GM12878 (cell line): Measurements from ENCODE around the gene TOMM40L. TPM values are rescaled to one million over a fixed set of nuclear protein-coding genes. Genes with fewer than 3 reads are reported as not detected.

Source experiments
- ATAC-seq: fragments of 200-7000 bp; cut with Tn5 transposase; 3 replicates; pipeline ENCODE4 v1.9.1; 2020; ENCODE audit warnings: mild to moderate bottlenecking, moderate library complexity
- BruUV-seq: library from RNA; stranded (reverse); fragments of 400-500 nt; replicated peaks from 2 replicates; lab custom pipeline; 2021; lab: Mats Ljungman, UMichigan
- CTCF ChIA-PET: fragments of 300-600 bp; sonication (Branson Sonifier 250); formaldehyde crosslinking; extraction: SDS; loops from one replicate; lab custom pipeline; 2021; ENCODE audit warnings: inconsistent platforms; lab: Yijun Ruan, JAX
- POLR2A ChIA-PET: fragments of 350-600 bp; formaldehyde crosslinking; extraction: SDS; loops from one replicate; lab custom pipeline; 2021; ENCODE audit warnings: inconsistent platforms; lab: Charles Lee
- RAD21 ChIA-PET: fragments of 300-600 bp; sonication (Branson Sonifier 250); formaldehyde crosslinking; loops from one replicate; lab custom pipeline; 2023; ENCODE audit warnings: antibody characterized with exemption; ENCODE audit not compliant: unreplicated experiment; lab: Charles Lee
- SMC1A ChIA-PET: fragments of 300-600 bp; sonication (Branson Sonifier 250); formaldehyde crosslinking; loops from one replicate; lab custom pipeline; 2023; ENCODE audit not compliant: unreplicated experiment, uncharacterized antibody; lab: Charles Lee
- DNase-seq: peaks from one replicate; pipeline ENCODE4 v3.0.0-alpha.2; 2011; ENCODE audit warnings: low read depth, low spot score
- FAIRE-seq: peaks from 3 replicates; lab custom pipeline; 2011; peaks lifted over from hg19 to GRCh38; lab: Jason Lieb, UNC
- H2AFZ ChIP-seq: 2 replicates; pipeline ENCODE4 v1.6.0; 2011; ENCODE audit warnings: low read depth, low read length, control low read depth; ENCODE audit not compliant: control insufficient read depth
- H3K27ac ChIP-seq: 2 replicates; pipeline ENCODE4 v1.5.1; 2011; ENCODE audit warnings: control low read depth; ENCODE audit not compliant: control insufficient read depth, insufficient read depth
- H3K27me3 ChIP-seq, 2 experiments: replicated peaks in 1 of 2; 2 replicates each; pipeline versions ENCODE4 v1.6.0 to v1.6.1; 2011; ENCODE audit warnings: low read length in 1 of 2; ENCODE audit not compliant: control insufficient read depth in 2 of 2, insufficient read depth in 2 of 2
- H3K36me3 ChIP-seq, 2 experiments: 2 replicates each; pipeline ENCODE4 v1.5.1; 2011; ENCODE audit warnings: low read length in 1 of 2; ENCODE audit not compliant: control insufficient read depth in 2 of 2, insufficient read depth in 2 of 2
- H3K4me1 ChIP-seq: 2 replicates; pipeline ENCODE4 v1.6.1; 2011; ENCODE audit warnings: mild to moderate bottlenecking, low read length, moderate library complexity, mixed read lengths; ENCODE audit not compliant: control insufficient read depth, insufficient read depth
- H3K4me2 ChIP-seq: 2 replicates; pipeline ENCODE4 v1.6.0; 2011; ENCODE audit warnings: control low read depth; ENCODE audit not compliant: control insufficient read depth, insufficient read depth
- H3K4me3 ChIP-seq: fragments of 200-600 bp; sonication (generic); 2 replicates; pipeline ENCODE4 v1.5.1; 2016
- H3K79me2 ChIP-seq: 2 replicates; pipeline ENCODE4 v1.6.0; 2011; ENCODE audit warnings: low read length; ENCODE audit not compliant: control insufficient read depth, insufficient read depth
- H3K9ac ChIP-seq: 2 replicates; pipeline ENCODE4 v1.8.0; 2011; ENCODE audit warnings: low read length, control low read depth, mixed read lengths; ENCODE audit not compliant: control insufficient read depth, insufficient read depth
- H3K9me3 ChIP-seq: replicated peaks from 3 replicates; pipeline ENCODE4 v1.5.1; 2011; ENCODE audit warnings: mild to moderate bottlenecking, low read length; ENCODE audit not compliant: control insufficient read depth, insufficient read depth
- H4K20me1 ChIP-seq: 2 replicates; pipeline ENCODE4 v1.6.0; 2011; ENCODE audit not compliant: control insufficient read depth, insufficient read depth
- BMI1 ChIP-seq: fragments of 450-650 bp; IDR thresholded peaks from 2 replicates; pipeline ENCODE4 v1.6.1; 2016; ENCODE audit warnings: mild to moderate bottlenecking, moderate library complexity, borderline replicate concordance
- IRF4 ChIP-seq: IDR thresholded peaks from 2 replicates; pipeline ENCODE4 v1.6.1; 2011; ENCODE audit warnings: low read depth, low read length
- SP1 ChIP-seq: IDR thresholded peaks from one replicate; pipeline ENCODE4 v1.6.1; 2011; ENCODE audit warnings: low read depth, low read length
- WGBS: methylation state at CpG from one replicate; pipeline ENCODE4 v1.1.6; 2016; ENCODE audit warnings: low lambda C conversion rate; ENCODE audit not compliant: insufficient replicate concordance, insufficient coverage; ENCODE audit errors: missing lambda C conversion rate; 5-methylcytosine and 5-hydroxymethylcytosine counted together
- in situ Hi-C: fragments of 300-500 bp; cut with MboI; formaldehyde crosslinking; loops from 9 replicates; pipeline ENCODE4 v1.14.3; 2018; ENCODE audit warnings: mixed read lengths
- intact Hi-C: fragments of 100-400 bp; cut with micrococcal nuclease; formaldehyde crosslinking; loops from one replicate; pipeline ENCODE4 v1.14.2; 2022; ENCODE audit not compliant: unreplicated experiment
- polyA plus RNA-seq, 11 experiments: library from polyadenylated mRNA; depleted of rRNA in 4 of 11; unstranded in 6 of 11; stranded (reverse) in 5 of 11; fragments of >200 nt; fragmentation: Nextera tagmentation in 4 of 11; fragmentation: Illumina TruSeq in 1 of 11; extraction: Ambion mirVana in 4 of 11; extraction: Trizol in 1 of 11; gene quantifications; 1 replicate in 1 of 11; 2 replicates in 10 of 11; pipeline versions ENCODE4 v1.2.1 to v1.2.3, GENCODE V29; 2011 to 2016; ENCODE audit warnings: inconsistent platforms in 2 of 11, missing spikeins in 2 of 11, low read depth in 1 of 11
- total RNA-seq, 4 experiments: library from RNA; depleted of rRNA in 3 of 4; stranded (reverse); fragments of >200 nt in 3 of 4; fragmentation: Illumina TruSeq in 1 of 4; extraction: Trizol in 1 of 4; gene quantifications; 2 replicates each; pipeline versions ENCODE4 v1.2.1 to v1.2.3, GENCODE V29; 2013 to 2021
- TF ChIP-seq, protein P1 (sequence below): fragments of 450-650 bp; IDR thresholded peaks from 2 replicates; pipeline ENCODE4 v1.6.1; 2016; ENCODE audit warnings: mild to moderate bottlenecking
- TF ChIP-seq, protein P2 (sequence below): fragments of 450-650 bp; IDR thresholded peaks from 2 replicates; pipeline ENCODE4 v1.6.1; 2016; ENCODE audit warnings: mild to moderate bottlenecking
- TF ChIP-seq, protein P3 (sequence below): fragments of 450-650 bp; IDR thresholded peaks from 2 replicates; pipeline ENCODE4 v1.6.1; 2018; ENCODE audit warnings: mild to moderate bottlenecking, low read depth, moderate library complexity; ENCODE audit not compliant: partially characterized antibody

The TOMM40L gene
- total and polyA plus RNA-seq, 10 of the 15 experiments (the other 5 are each of a cell fraction or from before 2014, with no cell fraction given) = 5.9 to 21.6 (median 15.7) TPM

DNA sequence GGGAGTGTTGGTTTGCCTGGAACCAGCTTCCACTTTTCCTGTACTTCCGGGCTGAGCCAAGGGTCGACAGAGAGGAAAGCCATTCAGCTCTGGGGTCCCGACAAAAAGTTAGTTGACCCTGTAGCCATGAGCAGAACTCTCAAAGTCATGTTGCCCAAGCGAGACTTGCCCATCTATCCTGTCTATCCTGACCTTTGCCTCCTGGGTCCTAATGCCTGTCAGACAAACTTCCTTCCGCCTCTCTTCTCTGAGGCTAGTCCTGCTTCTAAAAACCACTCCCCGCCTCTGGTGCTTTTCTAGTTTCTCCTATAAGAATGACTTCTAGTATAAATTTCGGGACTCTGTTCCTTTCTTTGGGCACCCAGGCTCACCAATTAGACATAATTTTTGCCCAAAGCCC lies 25.0 kb downstream of the TOMM40L start:
- in situ Hi-C loops = no loop called here
- Histone ChIP-seq H3K27me3 (no peaks in the 10 kb centered on the region), H3K4me2 (no peak overlapping the region), H3K4me1 (no peaks in the 10 kb centered on the region), H4K20me1 (no peaks in the 10 kb centered on the region), H3K36me3 (no peaks in the 10 kb centered on the region), H3K27ac (no peak overlapping the region), H3K4me3 (no peak overlapping the region), H3K79me2 (no peaks in the 10 kb centered on the region), H3K9ac (no peak overlapping the region), H2AFZ (no peak overlapping the region), H3K9me3 (no peaks in the 10 kb centered on the region; the same call in 2 of the 3 replicates)
- TF ChIP-seq, protein P1, sequence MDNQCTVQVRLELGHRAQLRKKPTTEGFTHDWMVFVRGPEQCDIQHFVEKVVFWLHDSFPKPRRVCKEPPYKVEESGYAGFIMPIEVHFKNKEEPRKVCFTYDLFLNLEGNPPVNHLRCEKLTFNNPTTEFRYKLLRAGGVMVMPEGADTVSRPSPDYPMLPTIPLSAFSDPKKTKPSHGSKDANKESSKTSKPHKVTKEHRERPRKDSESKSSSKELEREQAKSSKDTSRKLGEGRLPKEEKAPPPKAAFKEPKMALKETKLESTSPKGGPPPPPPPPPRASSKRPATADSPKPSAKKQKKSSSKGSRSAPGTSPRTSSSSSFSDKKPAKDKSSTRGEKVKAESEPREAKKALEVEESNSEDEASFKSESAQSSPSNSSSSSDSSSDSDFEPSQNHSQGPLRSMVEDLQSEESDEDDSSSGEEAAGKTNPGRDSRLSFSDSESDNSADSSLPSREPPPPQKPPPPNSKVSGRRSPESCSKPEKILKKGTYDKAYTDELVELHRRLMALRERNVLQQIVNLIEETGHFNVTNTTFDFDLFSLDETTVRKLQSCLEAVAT = no peak
- TF ChIP-seq, protein P2, sequence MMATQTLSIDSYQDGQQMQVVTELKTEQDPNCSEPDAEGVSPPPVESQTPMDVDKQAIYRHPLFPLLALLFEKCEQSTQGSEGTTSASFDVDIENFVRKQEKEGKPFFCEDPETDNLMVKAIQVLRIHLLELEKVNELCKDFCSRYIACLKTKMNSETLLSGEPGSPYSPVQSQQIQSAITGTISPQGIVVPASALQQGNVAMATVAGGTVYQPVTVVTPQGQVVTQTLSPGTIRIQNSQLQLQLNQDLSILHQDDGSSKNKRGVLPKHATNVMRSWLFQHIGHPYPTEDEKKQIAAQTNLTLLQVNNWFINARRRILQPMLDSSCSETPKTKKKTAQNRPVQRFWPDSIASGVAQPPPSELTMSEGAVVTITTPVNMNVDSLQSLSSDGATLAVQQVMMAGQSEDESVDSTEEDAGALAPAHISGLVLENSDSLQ = no peak
- no peak for TF ChIP-seq IRF4
- TF ChIP-seq BMI1 = no peak
- TF ChIP-seq, protein P3, sequence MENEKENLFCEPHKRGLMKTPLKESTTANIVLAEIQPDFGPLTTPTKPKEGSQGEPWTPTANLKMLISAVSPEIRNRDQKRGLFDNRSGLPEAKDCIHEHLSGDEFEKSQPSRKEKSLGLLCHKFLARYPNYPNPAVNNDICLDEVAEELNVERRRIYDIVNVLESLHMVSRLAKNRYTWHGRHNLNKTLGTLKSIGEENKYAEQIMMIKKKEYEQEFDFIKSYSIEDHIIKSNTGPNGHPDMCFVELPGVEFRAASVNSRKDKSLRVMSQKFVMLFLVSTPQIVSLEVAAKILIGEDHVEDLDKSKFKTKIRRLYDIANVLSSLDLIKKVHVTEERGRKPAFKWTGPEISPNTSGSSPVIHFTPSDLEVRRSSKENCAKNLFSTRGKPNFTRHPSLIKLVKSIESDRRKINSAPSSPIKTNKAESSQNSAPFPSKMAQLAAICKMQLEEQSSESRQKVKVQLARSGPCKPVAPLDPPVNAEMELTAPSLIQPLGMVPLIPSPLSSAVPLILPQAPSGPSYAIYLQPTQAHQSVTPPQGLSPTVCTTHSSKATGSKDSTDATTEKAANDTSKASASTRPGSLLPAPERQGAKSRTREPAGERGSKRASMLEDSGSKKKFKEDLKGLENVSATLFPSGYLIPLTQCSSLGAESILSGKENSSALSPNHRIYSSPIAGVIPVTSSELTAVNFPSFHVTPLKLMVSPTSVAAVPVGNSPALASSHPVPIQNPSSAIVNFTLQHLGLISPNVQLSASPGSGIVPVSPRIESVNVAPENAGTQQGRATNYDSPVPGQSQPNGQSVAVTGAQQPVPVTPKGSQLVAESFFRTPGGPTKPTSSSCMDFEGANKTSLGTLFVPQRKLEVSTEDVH = no peak
- TF ChIP-seq SP1 = no peak
- ChIA-PET RAD21 (no interaction called here), SMC1A (no interaction called here), POLR2A (interaction anchor here (0.6 kb wide), 1 partner anchor 135 kb away, joined by 3 read pairs; no protein-coding TSS in a partner anchor), CTCF (interaction anchor here (0.7 to 3.0 kb wide), 2 partner anchors 57 to 132 kb away, joined by 3 to 14 read pairs; no protein-coding TSS in a partner anchor)
- DNase-seq = no peak
- BruUV-seq = no TSS peak
- ATAC-seq = no peak
- intact Hi-C loops = no loop called here
- no peak for FAIRE-seq
- WGBS = 60% methylated on average over 7 of the region's 7 CpGs
